Measurements from ENCODE around the gene AP1S1.
A peak's percentile ranks its signal among the peaks of the same experiment; 100 is the strongest.

Gene AP1S1

GRCh38 chr7:101159696-101160674, 5.7 kb downstream of the AP1S1 start:
- no peak for DNase-seq

- no peak for DNase-seq
These were observed 6.6 kb downstream of the AP1S1 start for GRCh38 chr7:101160910-101161309.

- DNase-seq, result no peak
These were observed 7.6 kb downstream of the AP1S1 start for GRCh38 chr7:101161692-101162471.

- peak; percentile 15 for DNase-seq
These were observed 8.4 kb downstream of the AP1S1 start for GRCh38 chr7:101162551-101163278.

GRCh38 chr7:101163279-101164070, 9.2 kb downstream of the AP1S1 start:
- peak; percentile 59 for DNase-seq

GRCh38 chr7:101164071-101164840, 10.0 kb downstream of the AP1S1 start:
- peak; percentile 22 for DNase-seq

GRCh38 chr7:101165075-101165957, 11.0 kb downstream of the AP1S1 start, which contains the start of gene VGF:
Gene VGF, minus strand, starts transcription at chr7:101165569. Its CDS starts 726 bp downstream, at chr7:101164843.
- DNase-seq, result peak; percentile 93

GRCh38 chr7:101165958-101166647, 11.8 kb downstream of the AP1S1 start:
- DNase-seq, result no peak

GRCh38 chr7:101166648-101166908, 12.3 kb downstream of the AP1S1 start:
- DNase-seq, result no peak

- DNase-seq, result no peak
These were observed 12.8 kb downstream of the AP1S1 start for GRCh38 chr7:101166909-101167644.

GRCh38 chr7:101167645-101168411, 13.6 kb downstream of the AP1S1 start:
- no peak for DNase-seq

GRCh38 chr7:101168412-101169049, 14.3 kb downstream of the AP1S1 start:
- no peak for DNase-seq

GRCh38 chr7:101169110-101169837, 15.0 kb downstream of the AP1S1 start:
- DNase-seq, result no peak

GRCh38 chr7:101169838-101170551, 15.7 kb downstream of the AP1S1 start:
- peak; percentile 82 for DNase-seq

- no peak for DNase-seq
These were observed 16.6 kb downstream of the AP1S1 start for GRCh38 chr7:101170617-101171441.
